Keratinocyte (primary cell): ENCODE data around the gene SYNJ2.

Source experiments
- CTCF ChIP-seq, 3 experiments: IDR thresholded peaks in 1 of 3; conservative IDR thresholded peaks in 1 of 3; optimal IDR thresholded peaks in 1 of 3; 2 replicates in 2 of 3; 3 replicates in 1 of 3; pipeline versions ENCODE3 to v1.5.1; 2011; ENCODE audit warnings: low read length in 3 of 3, mild to moderate bottlenecking in 3 of 3, moderate library complexity in 2 of 3, control low read depth in 1 of 3, inconsistent platforms in 1 of 3; ENCODE audit not compliant: insufficient read depth in 2 of 3; ENCODE audit errors: extremely low read depth in 1 of 3
- EZH2 ChIP-seq: IDR thresholded peaks from one replicate; pipeline ENCODE4 v1.6.1; 2012; ENCODE audit warnings: inconsistent platforms, mild to moderate bottlenecking, low read length, moderate library complexity

GRCh38 chr6:158011980-158012566, 30.4 kb downstream of the SYNJ2 start:
- no peak for TF ChIP-seq CTCF (optimal IDR thresholded peaks at IDR 0.05 in 1 of 3, IDR thresholded peaks at IDR 0.05 in 1 of 3, conservative IDR thresholded peaks at IDR 0.05 in 1 of 3; ENCODE audit: extremely low read depth in 1 of 3, insufficient read depth in 2 of 3, low read length in 3 of 3)
- TF ChIP-seq EZH2: no peak
